MV-4-11 (cell line): ENCODE data around the gene SLAMF9.

Source experiments
- DNase-seq: peaks from one replicate; lab custom pipeline; 2025; lab: John Stamatoyannopoulos, UW

The SLAMF9 gene

DNA sequence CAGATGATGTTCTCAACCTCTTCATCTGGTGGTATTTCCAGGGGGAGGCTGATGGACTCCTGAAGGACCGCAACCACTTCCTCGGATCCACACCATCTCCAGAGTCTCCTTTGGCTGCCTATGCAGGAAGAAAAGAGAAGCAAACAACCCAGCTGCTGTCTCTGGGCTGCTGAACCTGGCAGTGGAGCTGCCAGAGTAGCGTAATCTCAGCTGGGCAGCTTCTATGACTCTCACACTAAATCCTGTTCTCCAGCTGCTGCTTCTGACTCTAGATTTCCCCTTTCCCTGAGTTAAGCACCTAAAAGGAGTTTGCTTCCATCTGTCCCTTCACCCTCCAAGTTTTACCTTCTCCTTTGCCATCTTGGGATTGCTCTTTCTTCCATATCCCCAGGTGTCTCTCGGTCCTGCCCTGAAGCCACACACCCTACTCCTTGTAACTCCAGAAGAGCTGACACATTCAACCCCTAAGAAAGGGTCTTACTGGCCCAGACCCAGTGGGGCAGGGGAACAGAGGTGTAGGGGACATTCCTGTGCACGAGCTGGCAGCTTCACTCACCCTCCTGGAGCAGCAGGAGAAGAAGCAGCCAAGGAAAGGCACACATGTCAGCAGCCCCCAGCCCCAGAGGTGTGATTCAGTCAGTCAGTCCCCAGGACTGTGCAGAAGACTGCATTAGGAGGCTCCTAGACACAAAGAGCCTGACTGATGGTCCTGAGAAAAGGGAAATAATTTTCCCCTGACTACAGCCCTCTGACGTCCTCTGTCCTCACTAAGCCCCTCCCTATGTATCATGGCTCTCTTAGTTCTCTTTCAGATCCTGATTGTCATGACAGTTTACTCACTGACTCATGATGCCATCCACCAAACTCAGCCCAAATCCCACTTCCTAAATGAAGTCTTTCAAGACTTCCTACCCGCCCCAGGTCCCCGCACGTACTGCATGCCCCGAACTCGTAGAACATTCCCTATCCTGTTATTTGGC lies at the start of gene SLAMF9:
Gene SLAMF9, minus strand, starts transcription at position 702 of the 980 bp plus-strand sequence. Its CDS starts 100 bp downstream, at position 602.
- DNase-seq = peak; percentile 89

DNA sequence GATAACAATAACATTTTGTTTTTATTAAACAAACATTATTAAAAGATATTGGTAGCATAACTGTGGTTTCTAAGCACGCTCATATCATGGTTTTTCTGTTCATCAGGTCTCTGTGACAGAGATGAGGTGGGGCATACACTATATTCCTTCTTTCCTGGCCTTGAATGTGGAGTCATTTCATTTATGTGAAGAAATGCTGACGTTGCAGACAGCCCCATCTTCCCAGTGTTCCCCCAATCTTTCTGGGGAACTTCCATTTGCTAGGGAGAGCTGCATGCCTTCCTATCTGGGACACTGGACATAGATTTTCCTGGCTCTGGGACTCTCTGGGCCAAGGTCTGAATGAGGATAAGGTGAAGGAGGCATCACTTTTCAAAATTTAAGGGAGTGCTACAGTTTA lies 47.4 kb upstream of the SLAMF9 start:
- no peak for DNase-seq

DNA sequence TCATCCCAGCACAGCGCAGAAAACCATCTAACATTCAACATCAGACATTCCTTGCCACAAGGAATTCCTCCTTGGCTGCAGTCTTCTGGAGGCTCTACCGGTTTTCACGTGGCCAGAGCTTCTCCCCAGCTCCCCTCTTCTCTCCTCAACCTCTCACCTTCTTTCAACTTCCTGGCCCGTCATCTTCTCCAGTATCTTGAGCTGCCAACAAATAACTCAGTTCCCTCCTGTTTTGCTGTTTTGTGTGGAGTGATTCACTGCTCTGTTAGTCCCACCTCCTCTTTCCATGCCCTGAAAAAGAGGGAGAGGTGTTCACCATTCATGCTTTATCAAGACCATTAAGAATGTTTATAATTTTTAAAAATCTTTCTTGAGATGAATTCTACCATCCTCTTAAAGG lies 45.2 kb upstream of the SLAMF9 start:
- DNase-seq = no peak

DNA sequence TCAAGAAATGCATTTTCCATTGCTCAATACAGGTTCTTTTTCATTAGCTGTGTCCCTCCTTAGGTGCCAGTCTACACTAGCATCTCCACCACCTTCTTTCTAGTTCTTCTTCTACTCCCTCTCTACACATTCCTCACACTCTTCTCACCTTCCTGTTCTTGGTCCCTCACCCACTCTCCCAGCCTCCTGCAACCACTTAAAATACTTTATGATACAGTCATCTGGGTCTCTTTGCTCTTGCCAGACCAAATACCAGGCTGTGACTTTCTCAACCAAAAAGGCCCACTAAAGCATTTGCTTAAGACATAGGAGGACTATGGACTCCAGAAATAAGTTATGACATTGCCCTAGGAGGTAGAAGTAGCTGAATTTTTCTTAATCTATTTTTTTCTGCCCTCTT lies 42.6 kb upstream of the SLAMF9 start:
- no peak for DNase-seq

DNA sequence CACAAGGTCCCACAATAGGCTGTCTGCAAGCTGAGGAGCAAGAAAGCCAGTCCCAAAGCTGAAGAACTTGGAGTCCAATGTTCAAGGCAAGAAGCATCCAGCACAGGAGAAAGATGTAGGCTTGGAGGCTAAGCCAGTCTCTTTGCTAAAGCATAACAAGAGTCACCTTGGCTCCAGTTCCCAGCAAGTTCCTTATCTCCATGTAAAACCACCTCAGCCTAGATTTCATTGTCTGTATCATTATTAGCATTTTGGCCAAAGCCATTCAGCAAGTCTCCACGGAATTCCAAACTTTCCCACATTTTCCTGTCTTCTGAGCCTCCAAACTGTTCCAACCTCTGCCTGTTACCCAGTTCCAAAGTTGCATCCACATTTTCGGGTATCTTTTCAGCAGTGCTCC lies 40.9 kb upstream of the SLAMF9 start:
- no peak for DNase-seq

DNA sequence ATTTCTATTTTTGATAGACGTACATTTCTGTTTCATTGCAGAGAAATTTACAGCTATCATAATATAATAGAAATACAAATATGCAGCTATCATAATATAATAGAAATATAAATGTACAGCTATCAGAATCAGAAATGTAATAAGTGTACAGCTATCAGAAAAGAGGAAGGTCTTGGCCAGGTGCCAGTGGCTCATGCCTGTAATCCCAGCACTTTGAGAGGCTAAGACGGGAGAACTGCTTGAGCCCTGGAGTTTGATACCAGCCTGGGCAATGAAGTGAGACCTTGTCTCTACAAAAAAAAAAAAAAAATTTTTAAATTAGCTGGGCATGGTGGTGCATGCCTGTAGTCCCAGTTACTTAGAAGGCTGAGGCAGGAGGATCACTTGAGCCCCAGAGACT lies 39.9 kb upstream of the SLAMF9 start:
- DNase-seq = no peak

DNA sequence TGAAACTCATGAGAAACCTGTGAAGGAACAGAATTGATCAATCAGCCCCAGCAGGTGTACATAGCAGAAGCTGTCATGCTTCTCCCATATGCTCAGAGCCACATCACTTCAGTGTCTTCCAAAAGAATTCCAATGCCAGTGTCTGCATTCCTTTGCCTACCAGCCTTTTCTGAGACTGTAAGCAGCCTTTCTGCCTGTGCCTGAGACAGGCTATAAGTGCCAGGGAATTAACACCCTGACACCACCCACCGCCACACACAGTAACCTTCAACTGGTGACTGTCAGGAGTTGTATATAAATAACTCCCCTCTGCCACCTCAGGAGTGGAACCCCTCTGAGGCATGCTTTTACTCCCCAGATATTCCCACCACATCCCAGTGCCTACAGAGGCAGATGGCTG lies 38.1 kb upstream of the SLAMF9 start:
- DNase-seq = no peak

DNA sequence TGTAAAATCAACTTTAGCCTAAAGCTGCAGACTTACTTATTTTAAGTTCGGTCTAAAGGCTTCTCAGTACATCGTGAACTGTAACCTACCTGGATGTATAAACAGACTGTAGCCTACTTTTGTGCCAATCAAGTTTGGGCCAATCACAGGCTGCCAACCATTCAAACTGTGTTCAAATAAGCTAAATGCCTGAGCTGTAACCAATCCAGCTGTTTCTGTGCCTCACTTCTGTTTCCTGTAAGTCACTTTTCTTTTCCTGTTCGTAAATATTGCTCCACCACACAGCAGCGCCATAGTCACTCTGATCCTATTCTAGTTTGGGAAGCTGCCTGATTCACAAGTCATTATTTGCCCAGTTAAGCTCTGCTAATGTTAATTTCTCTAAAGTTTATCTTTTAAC lies 37.5 kb upstream of the SLAMF9 start:
- DNase-seq = peak; percentile 75

DNA sequence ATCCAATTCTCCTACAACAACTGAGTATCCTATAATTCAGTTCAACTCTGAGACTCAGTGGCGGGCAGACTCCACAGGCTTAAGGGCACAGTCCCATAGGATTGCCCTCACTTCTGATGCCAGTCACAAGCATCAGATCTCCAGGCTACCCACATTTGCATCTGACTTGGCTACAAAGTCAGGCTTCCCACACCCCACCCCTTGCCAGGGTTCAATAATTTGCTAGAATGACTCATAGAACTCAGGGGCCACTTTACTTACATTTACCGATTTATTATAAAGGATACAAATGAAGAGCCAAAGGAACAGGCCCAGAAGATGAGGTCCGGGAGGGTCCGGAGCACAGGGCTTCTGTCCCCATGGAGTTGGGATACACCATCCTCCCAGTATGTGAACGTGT lies 36.0 kb upstream of the SLAMF9 start:
- no peak for DNase-seq

DNA sequence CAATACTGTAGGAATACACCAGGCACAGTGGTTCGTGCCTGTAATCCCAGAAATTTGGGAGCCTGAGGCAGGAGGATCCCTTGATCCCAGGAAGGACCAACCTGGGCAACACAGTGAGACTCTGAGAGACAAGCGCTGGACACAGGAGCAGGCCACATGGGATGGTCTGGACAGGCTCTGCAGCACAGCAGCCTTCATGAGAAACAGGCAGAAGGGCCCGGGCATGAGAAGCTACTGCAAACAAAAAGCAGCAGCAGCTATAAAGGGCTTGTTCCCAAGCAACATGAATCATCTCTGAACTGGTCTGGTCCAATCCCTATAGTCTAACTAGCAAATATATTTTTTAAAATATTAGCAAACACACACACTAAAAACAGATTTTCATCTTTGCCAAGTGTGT lies 35.5 kb upstream of the SLAMF9 start:
- DNase-seq = no peak

DNA sequence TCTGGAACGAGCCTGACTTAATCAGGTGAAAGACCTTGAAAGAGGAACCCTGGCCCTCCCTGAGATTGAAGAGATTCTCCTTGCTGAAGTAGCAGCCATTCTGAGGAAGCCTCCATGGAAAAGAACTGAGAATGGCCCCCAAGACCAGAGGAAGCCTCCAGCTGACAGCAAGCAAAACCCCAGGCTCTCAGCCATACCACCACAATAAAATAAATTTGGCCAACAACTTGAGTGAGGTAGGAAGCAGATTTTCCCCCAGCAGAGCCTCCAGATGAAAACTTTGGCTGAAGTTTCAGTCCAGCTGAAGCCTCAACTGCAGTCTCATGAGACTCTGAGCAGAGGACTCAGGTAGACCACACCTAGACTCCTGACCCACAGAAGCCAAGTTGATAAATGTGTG lies 34.0 kb upstream of the SLAMF9 start:
- DNase-seq = no peak

DNA sequence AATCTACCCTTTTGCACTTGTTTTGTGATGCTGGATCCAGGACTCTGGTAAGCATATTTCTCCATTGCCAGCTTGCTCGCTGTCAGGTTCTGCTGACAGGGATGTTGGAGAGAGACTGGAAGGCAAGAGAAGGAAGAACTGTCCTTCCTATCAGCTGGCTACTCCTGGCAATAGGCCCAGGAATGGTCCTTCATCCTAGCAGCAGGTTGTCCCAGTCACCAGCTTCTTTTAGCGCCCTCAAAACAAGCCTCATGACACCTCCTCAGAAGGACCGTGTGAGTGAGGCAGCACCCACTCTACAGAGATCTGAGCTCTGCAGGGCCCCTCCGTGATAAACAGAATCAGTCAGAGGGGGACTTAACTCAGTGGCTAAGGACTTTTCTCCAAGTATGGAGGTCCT lies 33.1 kb upstream of the SLAMF9 start:
- no peak for DNase-seq

DNA sequence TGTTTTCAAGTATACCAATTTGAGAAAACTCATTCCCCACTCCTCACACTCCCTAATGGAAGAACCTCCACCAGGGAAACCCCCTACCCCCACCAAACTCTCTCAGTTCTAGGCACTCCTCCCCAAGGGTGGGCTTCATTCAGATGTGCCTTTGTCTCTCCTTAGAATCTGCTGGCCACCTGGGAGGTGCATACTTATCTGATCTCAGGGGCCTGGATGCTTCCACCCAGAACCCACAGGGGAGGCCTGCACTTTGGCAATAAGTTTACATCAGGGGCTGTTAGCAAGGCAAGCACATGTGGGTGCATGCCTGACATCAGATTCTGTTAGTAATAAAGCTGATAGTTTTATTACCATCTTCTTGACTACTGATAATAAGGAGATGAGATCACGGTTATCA lies 32.5 kb upstream of the SLAMF9 start:
- no peak for DNase-seq

DNA sequence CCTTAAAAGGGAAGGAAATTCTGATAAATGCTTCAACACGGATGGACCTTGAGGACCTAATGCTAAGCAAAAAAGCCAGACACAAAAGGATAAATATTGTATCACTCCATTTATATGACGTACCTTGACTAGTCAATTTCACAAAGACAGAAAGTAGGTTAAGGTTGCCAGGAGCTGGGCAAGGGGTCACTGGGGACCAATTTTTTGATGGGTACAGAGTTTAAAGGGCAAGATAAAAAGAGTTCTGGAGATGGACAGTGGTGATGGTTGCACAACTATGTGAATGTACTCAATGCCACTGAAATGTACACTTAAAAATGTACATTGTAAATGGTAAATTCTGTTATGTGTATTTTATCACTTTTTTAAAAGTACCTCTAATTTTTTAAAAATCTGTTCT lies 32.1 kb upstream of the SLAMF9 start:
- DNase-seq = no peak

DNA sequence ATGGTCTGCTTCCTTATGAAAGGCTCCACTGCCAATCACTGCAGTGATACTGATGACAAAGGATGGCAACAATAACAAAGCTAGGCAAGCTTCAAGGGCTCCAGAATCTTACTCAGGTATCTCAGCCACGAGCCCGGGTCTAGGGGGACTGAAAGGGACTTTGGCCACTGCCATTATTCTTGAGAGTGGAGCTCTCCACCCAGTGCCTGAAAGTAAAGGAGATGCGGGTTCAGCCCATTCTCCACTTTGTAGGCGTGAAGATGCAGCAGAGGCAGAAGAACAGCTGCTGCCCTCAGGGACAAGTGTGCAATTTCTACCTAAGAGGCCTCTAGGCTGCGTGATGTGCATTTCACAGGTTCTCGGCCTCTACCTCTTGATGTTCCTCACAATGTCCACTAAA lies 31.4 kb upstream of the SLAMF9 start:
- DNase-seq = no peak

DNA sequence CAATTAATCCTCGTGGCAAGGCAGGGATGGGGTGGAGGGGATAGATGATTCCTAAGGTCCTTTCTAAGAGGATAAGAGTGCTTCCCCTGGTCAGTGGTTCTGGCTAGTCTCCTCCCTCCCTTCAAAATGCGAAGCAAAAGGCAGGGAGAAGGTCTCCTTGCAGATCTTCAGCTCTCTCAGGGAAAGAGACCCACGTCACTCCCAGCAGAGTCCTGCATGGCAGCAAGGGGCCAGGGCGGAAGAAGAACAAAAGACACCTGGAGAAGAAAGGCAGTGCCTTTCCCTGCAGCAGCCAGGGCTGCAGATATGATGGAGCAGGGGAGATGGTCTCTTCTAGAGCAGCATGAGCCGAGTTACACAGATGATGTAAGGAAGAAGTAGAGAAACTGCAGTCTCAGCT lies 29.6 kb upstream of the SLAMF9 start:
- DNase-seq = no peak

DNA sequence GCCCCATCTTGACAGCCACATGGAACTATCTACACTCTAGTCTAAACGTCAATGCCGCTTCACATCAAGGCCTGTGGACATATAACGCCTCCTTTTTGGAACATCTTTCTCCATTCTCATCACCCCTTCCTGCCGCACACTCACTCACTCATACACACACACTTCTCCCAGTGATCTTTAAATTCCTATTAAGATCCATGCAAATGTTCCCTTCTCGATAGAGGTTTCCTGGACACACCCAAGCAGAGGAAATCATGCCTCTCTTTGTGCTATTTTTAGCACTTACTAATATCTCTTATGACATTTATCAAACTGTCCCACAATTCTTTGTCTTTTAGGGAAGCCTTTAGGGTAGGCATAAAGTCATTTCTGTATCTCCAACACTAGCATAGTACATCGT lies 28.2 kb upstream of the SLAMF9 start:
- DNase-seq = no peak

DNA sequence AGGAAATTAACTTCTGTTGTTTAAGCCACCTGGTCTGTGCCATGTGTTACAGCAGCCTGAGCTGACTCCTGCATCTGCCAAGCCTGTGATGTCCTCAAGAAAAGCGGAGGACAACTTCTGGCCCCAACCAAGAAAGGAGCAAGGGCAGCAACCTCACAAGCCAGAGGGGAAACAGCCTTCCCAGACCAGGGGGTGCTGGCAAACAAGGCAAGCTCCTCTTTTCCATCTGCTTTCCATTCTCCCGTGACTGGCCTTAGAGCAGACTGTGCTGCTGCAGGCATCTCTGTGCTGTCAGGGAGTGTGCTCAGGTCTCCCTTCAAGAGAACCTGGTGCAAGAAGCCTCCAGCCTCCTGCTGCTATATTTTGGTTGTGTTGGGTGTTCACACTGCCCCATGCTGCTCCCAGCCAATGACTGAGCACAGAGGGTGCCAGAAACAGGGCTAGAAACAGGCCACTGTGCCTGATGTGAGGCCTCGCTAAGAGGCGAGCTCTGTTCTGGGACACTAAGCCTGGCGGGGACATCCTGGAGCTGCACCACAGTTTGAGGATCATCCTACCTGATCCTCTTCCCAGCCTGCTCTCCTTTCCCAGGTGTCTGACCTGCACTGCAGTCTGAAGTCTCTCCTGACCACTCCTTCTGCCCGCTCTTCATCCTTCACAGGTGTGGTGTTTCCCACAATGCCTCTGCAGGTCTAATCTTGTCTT lies 27.5 kb upstream of the SLAMF9 start:
- no peak for DNase-seq

DNA sequence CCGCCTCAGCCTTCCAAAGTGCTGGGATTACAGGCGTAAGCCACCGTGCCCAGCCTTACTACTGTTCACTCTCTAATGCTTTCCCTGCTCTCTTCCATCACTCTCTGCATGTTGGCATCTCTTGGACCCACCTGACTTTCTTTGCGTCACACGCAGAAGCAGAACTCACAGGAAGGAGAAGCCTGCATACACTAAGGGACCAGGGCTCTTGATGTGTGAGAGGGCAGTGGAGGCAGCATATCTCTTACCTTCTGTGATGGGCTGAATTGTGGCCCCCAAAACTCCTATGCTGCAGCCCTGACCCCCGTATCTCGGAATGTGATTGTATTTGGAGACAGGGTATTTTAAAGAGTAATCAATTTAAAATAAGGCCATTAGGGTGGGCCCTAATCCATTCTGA lies 26.7 kb upstream of the SLAMF9 start:
- DNase-seq = no peak

DNA sequence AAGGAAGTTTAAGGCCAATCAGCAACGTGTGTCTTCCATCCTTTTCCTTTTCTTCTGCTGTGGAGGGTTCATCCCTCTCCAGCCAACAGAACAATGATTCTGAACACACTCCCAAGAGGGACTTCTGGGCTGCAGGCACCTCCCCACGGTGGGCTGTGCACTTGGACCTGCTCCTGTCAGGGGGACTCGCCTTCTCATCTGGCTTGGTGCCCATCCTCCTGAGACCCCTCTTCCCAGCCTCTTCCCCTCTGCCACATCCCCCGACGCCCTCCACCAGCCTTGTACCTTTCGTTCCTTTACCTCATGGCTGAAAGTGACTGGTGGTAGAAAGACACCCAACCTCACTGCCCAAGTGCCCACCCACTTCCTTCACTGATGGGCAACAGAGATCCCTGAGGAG lies 26.0 kb upstream of the SLAMF9 start:
- no peak for DNase-seq

DNA sequence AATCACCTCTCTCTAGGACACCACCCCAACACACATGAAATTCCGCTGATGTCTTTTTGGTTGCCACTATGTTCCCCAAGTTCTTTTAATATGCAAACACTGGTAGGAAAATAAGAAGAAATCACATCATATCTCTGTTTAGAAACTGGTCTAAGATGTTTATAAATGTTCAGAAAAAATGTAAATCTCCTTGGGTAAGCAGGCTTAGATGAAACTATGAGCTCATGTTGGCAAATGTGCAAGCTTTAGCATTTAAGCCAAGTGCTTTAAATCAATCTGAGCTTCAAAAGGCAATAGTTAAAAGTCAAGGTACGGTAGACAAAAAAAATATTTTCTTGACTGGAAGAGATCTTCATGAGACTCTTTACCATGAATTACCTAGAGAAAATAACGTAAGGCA lies 25.2 kb upstream of the SLAMF9 start:
- DNase-seq = no peak

DNA sequence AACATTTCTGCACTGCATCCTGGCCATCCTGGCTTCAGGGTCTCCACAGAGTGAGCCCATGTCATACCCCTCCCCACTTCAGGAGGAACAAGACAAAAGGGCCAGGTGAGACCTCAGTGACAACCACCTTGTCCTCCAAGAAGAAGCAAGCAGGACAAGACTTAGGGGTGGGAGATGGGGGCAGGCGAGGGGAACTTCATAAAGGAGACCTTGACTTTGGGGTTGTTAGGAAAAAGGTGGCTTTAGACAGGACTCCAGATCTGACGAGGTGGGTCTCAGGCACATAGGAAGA lies 24.0 kb upstream of the SLAMF9 start:
- no peak for DNase-seq

DNA sequence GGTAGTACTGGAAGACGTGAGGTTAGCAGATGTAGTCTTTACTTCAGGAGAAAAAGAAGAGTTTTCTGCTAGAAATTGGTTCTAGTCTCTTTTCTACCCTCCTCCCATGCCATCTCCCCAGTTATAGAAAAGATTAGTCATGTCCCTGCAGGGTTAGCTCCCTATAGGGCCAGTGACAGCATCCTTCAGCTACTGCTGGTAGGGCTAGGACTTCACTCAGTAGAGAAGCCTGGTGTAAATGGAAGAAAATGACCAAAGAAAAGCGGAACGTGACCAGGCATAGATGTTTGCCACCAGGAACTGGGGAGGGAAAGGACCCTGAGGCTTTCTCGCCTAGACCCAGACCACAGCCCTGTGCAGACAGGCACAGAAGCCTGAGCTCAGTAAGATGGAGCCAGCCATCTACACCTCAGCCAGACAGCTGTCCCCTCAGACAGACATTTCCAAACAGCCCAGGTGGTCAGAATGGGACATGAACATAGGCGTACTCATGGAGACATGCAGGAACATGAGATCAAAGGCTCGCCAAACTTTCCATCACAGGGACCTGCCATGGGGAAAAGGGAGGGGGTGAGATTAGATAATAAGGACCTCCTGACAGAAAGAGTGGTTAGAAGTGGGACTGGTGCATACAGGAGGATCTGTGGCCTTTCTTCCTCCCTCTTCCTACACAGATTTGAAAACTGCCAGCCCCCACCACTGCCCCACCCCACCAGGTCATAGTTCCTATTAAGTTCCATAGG lies 23.5 kb upstream of the SLAMF9 start:
- no peak for DNase-seq
